AG20443 (cell line): ENCODE data around the gene GPR65.

Experiments
- DNase-seq: peaks from one replicate; pipeline ENCODE4 v3.0.0; 2012; ENCODE audit warnings: low spot score, mixed read lengths

The GPR65 gene, protein sequence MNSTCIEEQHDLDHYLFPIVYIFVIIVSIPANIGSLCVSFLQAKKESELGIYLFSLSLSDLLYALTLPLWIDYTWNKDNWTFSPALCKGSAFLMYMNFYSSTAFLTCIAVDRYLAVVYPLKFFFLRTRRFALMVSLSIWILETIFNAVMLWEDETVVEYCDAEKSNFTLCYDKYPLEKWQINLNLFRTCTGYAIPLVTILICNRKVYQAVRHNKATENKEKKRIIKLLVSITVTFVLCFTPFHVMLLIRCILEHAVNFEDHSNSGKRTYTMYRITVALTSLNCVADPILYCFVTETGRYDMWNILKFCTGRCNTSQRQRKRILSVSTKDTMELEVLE

DNA sequence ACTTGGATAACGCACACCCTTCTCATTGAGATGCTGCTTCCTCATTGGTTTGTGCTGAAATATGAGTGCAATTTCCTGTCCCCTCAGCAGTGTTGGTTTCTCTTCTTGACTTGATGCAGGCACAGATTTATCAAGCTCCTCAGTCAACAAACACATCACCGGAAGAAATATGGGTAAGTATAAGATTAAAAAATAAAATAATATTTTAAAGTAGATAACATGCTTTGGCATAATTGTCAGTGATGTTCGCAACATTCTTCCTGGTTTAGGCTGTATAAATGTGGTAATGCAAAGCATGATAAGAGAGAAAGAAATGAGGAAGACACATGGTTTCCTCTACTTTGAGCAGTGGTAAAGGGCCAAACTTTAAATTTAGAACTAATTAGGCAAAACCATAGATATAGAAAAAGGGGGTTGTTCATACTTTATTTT lies at the start of gene GPR65:
Gene GPR65, plus strand, starts transcription at position 86 of the 432 bp plus-strand sequence. CDS start 5,713 bp downstream, outside the sequence.
- peak; percentile 14 for DNase-seq

DNA sequence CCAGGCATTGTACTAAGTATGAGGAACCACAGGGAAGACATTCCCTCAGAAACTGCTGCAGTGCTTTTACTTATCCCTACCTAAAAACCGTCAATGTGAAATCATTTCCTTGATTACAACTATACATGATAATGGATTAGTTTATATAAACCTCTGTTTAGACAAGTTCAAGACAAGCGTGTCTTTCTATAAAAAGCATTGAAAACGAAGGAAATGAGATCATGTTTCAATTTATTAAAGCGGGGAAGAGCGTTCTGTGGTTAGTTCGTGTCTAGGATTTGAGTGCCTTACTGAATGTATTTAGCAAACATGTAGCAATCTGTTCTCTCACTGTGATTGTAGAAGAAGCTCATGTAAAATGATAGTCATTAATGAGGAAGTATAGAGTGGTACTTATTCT lies 49.4 kb upstream of the GPR65 start:
- no peak for DNase-seq

DNA sequence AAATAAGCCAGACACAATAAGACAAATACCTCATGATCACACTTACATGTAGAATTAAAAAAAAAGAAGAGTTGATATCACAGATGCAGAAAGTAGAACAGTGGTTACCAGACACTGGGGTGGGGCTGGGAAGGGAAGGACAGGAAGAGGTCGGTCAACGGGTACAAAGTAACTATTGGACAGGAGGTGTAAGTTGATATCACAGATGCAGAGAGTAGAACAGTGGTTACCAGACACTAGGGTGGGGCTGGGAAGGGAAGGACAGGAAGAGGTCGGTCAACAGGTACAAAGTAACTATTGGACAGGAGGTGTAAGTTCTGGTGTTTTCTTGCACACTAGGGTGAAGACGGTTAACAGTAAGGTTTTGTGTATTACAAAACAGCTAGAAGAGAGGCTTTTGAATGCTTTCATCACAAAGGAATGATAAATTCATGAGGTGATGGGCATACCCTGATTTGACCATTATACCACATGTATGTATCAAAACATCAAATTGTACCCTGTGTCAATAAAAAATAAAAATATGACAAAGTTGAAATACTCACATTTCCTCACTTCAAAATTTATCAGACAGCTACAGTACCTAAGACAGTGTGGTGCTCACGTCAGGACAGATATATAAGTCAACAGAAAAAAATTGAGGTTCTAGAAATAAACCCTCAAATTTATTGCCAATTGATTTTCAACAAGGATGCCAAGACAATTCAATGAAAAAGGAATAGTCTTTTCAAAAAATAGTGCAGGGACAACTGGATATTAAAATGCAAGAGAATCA lies 44.7 kb upstream of the GPR65 start:
- DNase-seq: no peak

DNA sequence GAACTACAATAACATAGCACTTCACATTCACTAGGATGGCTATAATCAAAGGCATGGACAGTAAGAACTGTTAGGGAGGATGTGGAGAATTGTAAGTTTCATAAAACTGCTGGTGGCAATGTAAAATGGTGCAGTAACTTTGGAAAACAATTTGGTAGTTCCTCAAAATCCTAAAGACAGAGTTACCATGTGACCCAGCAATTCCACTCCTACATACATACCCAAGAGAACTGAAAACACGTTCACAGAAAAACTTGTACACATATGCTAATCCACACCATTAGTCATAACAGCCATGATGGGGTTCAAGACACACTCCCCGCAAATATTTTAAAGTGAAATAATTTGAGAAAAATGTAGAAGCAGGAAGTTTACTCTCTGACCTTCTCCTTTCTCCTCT lies 43.7 kb upstream of the GPR65 start:
- no peak for DNase-seq

DNA sequence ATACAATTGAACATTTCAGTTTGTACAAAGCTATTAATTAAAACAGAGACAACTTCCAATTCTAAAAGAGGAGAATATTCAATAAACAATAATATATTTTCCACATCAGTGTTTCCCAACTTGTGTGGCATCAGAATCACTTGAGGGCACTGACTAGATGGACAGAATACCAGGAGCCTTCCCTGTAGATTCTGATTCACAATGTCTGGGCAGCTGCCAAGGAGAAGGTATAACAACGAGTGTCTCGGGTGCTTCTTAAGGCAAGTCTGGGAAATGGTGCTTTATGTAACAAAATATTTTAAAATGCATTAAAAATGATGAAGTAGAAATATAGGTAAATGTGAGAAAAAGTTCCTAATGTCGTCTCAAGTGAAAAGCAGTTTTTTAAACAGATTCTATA lies 38.1 kb upstream of the GPR65 start:
- no peak for DNase-seq

DNA sequence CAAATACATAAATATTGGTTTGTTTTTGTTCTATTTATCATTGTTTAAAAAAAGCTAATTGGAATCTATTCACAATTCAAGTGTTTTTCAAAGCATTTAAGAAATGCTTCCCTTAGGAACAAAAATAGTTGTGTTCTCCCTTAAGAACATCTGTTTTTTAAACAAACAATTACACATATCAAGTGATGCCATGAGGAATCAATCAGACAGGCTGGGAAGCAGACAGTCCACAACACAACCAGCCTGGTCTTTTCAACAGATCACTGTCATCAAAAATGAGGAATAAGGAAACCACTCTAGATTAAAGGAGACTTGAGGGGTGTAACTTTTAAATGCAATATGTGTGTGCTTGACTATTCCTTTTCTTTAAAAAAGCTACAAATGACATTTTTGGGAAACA lies 37.4 kb upstream of the GPR65 start:
- DNase-seq: no peak

DNA sequence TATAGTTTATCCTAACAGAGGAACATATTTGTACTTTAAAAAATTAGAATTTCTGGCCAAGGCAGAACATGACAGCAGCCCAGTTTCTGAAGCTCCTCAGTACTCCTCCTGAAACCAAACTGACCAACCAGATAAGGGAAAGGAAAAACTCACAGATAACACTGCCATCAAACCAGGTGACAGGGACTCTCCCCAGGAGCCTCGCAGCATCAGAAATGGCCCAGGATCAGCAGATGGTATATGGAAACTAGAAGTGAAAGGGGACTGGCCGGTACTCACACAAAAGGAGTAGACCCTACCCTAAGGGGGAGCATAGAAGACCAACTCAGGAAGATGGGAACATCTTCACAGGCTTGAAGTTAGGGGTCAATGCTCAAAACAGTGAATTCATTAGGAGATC lies 33.9 kb upstream of the GPR65 start:
- DNase-seq: no peak

DNA sequence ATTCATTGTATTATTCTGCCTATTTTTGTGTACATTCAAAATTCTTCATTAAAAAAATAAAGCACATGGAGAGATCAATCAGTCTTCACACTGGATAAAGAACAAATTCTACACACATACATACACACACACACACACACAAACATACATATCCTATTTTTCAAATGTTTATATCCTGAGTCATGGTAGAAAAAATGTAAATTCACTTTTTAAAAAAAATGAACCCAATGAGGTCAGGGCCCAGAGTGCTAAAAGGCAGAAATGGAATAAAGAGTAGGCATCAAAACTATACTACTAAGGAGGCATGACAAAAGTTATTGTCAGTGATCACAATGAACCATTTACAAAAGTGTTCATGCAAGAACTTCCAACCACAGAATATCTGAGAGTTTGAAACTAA lies 29.3 kb upstream of the GPR65 start:
- no peak for DNase-seq

DNA sequence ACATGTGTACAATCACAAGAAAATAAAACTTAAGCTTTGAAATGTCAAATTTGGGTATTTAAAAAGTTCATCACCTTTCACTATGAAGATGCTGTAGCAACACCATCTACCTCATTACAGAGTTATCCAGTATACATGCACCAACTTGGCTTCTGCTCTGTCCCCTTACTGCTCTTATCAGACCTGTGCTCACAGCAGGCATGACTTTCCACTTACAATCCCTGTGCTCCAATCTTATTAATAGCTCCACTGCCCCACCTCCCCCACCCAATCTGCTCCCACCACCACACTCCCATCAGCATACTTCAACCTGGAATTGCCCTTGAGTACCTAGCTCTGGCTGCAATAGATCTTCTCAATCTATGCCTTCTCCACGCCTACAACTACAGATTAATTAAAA lies 25.2 kb upstream of the GPR65 start:
- no peak for DNase-seq

DNA sequence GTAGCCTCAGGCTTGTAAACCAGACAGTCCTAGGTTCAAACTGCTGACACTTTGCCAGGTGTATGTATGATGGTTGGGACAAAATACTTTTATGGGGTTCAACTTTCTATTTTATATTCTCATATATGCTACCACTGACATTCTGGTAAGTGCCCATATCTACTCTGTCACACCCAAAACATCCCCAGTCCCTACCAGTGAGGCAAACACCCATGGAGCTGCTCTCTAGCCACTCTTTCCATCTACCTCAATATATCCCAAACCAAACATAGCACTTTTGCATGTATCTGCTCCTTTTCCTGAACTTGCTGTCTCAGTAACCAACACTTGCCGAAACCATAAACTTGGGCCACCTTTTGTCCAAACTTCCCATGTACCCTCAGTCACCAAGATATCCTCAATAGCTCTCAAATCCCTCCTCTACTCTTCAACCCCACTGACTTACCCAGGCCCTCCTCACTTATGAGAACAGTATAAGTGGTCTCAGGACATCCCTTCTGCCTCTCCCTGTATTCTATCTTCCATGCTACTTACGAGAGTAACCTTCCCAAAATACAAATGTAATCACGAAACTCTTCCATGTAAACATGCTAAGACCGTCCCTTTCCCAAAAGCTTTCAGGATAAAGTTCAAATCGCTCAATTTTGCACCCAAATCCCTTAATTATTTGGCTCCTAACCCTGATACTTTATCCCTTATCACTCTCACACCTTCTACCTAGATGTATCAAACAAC lies 15.5 kb upstream of the GPR65 start:
- no peak for DNase-seq

DNA sequence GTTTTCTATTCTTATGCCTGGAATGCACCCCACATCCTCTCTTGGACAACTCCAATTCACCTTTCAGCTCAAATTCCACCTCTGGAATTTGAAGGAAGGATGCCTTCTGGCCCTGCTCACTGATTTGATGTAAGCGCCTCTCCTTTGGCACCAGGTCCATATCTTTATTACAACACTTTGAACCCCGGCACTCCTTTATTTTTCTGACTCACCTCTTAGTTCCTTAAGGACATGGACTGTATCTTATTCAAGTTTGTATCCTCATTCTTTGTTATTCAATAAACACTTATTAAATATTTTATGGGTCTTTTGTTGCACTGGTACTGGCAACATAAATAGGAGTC lies 15.0 kb upstream of the GPR65 start:
- DNase-seq: no peak

DNA sequence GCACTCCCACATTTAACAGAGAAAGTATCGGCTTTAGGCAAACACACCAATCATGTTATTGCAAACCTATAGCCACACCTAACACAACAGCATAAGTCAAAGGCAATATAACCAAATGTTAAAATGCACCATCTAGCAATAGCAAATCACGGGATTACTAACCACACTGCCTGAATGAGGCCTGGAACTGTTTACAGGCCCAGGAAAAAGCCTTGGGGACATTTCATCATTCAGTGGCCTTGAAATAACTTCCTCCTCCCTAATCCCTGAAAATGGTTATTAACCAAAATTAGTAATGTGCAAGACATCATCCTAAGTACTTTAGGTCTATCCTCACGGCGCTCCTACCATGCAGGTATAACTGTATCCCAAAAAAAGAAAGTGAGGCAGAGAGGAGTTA lies 14.3 kb upstream of the GPR65 start:
- DNase-seq: no peak

DNA sequence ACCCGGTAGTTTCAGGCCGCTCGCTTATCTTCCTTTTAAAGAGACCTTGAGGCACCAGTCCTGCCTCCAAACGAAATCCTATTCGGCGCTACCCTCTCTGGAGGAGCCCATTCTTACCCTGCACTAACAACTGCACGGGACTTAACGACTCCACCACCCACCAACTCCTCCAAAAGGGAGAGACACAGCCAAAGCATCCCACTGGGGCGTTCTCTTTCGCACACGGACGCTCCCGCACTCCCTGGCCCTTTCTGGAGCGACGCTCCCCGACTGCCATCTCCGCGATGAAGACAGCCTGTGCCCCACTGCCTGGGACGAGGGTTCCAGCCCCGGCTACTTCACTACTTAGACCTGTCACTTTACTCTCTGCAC lies 12.6 kb upstream of the GPR65 start:
- no peak for DNase-seq

DNA sequence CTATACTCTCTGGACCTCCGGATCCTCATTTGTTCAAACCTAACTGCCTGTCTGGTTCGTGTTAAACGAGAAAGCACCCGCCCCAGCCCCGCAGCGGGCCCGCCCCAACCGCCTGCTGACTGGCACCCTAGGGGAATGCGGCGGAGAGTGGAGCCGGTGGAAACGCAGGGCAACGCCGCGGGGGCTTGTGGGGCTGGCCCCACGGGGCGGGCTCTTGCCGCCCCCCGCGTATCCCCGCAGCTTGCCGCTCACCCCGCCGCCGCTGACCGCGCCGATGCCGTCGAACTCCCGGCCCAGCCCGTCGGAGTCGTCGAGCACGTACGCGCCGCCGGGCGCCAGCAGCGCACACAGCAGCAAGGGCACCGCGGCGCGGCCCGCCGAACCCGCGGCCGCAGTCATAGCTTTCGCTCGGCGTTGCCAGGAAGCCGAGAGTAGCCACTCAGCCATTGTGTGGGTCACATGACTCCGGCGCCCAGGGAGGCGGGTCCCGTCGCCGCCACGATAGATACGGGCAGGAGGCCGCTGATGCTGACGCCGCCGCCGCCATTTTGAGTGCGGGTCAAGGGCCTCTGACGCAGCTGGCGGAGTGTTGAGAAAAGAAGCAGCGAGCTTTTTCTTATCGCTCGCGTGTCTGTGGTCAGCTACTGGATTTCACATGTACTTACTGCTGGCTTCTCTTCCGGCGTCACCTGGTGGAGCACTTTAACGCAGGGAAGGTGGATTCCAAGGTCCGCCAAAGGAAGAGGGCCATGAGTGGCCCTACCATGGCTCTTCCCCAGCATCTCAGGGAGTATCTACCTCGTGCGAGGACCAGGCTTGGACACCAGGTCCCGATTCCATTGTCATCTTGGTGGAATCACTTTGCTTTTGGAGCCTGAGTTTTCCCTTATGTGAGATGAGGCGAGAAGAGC lies 12.0 kb upstream of the GPR65 start, which contains the start of gene GALC:
Gene GALC, minus strand, starts transcription at position 465 of the 911 bp plus-strand sequence. Its CDS starts 18 bp downstream, at position 447.
- DNase-seq: peak; percentile 94

DNA sequence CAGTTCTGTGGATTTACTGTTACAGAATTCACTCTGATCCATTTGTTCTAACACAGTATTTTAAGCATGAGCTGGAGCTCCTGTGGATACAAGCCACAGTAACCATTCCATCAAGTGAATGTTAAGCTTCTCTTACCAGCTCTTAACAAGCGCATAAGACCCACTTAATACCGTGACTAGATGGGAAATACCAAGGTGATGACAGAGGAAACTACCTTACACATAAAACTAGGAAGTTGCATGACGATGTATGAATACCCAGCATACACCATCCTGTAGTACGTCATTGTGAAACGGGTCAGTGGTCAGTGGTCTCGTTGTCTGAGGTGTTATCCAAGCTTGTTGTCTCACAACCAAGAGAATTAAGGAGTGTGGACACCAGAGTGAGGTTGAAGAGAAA lies 10.0 kb upstream of the GPR65 start:
- DNase-seq: no peak

DNA sequence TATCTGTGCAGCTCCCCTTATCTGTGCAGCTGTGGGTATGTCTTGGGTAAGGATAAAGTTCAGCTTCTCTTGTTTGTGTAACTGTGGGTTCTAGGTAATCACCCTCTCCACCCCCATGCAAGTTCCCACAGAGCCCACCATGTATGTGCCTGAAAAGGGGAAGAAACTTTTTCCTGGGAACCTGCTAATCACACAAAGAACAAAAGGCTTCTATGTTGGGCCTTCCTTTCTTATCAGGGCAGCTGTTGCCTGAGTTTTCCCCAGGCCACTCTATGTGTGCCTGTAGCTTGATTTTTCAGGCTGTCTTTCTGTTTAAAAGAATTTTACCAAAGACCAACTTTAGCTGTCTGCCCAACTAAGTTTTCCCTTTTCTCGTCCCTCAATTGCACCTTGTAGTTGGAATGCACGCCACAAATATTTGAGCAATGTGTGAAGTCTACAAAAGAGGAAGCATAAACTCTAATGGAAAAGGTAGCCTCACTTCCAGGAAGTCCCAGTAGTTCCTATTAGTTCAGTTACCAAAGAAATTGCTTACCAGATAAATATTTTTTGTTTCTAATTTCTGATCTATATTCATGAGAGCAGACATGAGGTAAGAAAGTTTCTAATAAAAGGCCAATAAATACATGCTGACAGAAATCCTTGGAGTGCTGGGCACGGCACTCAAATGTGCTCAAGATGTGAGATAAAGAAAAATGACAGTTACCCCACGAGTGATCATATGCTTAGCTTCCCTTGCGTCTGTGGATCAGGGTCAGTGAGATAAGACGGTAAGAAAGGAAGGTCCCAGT lies 9.2 kb upstream of the GPR65 start:
- no peak for DNase-seq

DNA sequence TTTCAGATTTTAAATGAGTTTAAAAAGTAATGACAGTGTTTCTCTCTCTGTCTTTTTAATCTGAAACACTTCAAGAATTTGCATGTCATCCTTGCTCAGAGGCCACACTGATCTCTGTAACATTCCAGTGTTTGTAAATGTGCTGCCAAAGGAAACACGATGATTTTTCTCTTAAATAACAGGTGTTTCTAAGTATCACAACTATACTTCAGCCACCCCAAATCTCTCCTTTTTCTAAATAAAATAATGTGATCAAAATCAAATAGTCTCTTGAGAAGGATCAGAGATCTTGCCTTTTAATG lies 8.7 kb upstream of the GPR65 start:
- no peak for DNase-seq

DNA sequence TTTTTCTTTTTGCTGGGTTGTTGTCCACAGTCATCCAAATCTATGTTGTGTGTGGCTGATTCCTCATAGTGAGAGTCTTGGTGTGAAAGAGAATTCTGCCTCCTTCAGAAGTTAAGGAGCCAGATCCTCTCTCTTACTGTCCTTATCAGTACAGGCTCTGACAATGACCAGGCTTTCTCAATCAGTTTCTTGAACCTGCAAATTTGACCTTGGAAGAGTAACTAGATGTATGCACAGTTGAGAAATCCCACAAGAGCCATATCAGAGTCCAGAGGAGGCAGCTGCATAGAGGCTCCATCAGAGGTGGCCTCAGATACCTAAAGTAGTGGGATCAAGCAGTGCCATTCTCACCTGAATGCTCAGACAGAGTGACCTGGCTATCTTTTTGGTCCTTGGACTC lies 6.5 kb upstream of the GPR65 start:
- DNase-seq: no peak

DNA sequence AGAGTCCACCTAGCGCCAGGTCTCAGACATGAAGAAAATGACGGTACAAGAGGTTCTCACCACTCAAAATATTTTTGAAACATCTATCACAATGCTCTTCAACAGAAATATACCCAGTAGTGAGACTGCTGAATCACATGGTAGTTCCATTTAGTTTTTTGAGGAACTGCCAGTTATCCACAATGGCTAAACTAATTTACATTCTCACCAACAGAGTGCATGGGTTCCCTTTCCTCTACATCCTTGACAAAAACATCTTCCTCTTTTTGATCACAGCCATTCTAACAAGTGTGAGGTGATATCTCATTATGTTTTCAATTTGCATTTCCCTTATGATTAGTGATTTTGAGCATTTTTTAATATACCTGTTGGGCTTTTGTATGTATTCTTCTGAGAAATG lies 5.7 kb upstream of the GPR65 start:
- DNase-seq: no peak

DNA sequence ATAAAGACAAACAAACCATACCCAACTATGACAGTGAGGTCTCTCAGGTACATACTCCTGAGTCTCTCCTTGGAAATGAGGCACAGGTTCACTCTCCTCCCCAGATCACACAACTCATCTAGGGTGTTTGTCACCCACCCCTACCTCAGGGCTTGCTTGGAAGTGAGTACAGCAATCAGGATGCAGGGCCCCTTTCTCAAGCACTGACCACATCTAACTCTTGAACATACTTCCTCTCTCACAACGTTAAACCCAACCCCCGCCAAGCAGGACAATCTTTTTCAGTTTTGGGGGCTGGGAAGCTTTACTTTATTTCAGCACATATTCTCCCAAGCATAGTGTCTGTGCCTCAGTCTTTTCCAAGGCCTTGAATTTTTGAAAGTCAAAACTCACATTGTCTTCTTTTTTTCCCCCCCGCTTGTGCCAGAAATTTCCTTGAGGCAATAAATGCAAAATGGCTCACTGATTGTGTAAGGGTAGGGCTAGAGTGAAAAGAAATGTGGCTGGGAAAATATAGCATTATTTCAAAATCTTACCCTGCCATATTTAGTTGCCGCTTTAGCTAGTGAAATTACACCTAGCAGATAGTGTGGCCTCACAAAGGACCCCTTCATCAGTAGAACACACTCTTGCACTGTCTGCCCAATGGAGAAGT lies 2.4 kb upstream of the GPR65 start:
- DNase-seq: no peak

DNA sequence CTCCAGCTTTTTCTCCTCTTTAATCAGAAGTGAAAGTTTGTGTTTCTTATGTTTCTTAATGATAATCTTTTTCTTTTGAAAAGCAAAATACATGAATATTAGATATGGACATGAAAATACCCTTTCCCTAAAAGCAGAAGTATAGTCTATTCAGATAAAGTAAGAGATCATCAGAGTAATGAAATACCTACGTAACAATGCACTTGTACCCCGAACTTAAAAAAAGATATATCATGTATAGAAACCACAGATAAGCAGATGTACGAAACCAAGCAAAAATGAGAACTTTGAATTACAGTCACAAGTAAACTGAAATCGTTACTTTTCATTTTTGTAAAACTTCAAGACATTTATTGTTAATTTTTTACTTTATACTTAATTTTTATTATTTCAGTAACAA lies 1.5 kb upstream of the GPR65 start:
- no peak for DNase-seq
